ENCODE measurements around the gene SEMA3D.

DNA sequence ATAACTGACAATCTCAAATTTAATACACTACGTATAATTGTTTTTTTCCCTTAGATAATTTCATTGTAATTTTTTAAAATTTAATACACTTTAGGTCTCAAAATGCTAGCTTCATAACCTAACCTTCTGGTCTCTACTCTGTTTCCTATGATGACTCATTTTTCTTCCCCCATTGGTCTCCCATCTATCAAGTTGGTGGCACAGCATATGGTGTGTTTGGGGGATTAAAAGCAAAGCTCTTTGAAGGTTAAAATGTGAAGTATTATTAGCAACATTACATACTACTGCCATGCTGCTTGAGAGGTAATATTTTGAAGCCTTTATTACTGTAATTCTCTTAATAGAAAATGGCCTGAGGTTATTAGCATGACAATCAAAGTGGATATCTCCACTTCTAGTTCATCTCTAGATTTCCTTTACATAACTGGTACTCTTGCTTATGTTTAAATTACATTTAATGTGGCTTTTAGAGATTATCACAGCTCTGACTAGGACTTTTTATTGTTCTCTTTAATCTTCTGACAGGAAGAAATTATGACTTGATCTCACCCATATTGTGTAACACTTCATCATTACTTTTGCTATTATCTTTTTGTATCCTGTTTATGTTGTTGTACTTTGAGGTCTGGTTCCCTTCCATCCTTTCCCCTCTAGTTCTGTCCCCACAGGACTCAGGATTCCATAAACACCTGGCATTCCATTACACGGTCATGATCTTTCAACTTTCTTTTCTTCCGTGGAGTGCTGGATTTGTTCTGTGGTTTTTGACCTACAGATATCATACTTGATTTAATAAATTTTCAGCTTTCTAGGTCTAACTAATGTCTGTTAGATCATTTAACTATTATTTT, 185.1 kb downstream of the SEMA3D start:
- no peak for TF ChIP-seq POLR2A (IDR thresholded peaks at IDR 0.05; ENCODE audit: extremely low read depth, insufficient read length)
- TF ChIP-seq, protein P1, sequence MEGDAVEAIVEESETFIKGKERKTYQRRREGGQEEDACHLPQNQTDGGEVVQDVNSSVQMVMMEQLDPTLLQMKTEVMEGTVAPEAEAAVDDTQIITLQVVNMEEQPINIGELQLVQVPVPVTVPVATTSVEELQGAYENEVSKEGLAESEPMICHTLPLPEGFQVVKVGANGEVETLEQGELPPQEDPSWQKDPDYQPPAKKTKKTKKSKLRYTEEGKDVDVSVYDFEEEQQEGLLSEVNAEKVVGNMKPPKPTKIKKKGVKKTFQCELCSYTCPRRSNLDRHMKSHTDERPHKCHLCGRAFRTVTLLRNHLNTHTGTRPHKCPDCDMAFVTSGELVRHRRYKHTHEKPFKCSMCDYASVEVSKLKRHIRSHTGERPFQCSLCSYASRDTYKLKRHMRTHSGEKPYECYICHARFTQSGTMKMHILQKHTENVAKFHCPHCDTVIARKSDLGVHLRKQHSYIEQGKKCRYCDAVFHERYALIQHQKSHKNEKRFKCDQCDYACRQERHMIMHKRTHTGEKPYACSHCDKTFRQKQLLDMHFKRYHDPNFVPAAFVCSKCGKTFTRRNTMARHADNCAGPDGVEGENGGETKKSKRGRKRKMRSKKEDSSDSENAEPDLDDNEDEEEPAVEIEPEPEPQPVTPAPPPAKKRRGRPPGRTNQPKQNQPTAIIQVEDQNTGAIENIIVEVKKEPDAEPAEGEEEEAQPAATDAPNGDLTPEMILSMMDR (IDR thresholded peaks at IDR 0.05; ENCODE audit: low read depth, low read length), result no peak
- TF ChIP-seq, protein P2, sequence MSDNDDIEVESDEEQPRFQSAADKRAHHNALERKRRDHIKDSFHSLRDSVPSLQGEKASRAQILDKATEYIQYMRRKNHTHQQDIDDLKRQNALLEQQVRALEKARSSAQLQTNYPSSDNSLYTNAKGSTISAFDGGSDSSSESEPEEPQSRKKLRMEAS (IDR thresholded peaks at IDR 0.05; ENCODE audit: low read depth, low read length), result no peak
